K562 treated with DMSO at 1 percent for 24 hours (cell line): Measurements from ENCODE around the gene CCT3. TPM values are rescaled to one million over a fixed set of nuclear protein-coding genes. Genes with fewer than 3 reads are reported as not detected.

Source experiments
- total RNA-seq: library from RNA; unstranded; fragments of 300-600 nt; gene quantifications from 2 replicates; pipeline ENCODE4 v1.2.3, GENCODE V29; 2022; ENCODE audit warnings: low read depth; ENCODE audit not compliant: insufficient read depth

The CCT3 gene
- 299 and 322 TPM in 2 replicates for total RNA-seq

DNA sequence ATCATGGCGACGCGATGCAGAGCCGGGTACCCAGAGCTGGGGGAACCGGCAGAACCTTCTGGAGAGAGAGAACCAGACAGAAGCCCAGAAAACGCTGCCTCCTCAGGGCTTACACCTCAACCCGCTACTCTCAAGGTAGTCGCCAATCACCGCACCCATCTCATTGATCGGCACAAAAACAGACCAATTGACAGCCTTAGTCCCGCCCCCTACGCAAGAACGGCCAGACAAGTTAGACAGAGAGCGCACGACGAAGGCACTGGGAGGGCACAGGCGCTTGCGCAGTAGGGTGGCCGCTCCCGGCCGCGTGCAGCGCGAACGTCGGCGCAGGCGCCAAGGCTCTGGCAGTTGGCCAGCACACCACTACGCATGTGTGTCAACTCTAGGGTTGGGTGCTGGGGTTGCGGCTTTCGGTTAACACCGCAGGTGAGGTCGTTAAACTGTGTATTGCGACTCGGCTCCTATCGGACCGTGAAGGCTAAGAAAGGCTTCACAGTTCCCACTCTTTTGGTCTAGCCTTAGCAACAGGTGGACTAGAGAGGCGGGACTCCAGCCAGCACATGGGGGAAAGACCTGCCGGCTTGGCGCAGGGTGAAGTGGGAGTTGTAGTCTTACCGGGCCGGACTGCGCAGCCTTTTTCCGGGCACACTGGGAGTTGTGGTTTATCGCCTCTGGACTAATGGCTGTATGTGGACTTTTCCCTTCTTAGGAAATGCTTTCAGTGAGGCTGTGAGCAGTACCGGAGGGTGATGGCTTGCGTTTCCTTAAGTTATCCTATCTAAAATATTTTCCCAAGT lies at the start of gene CCT3, which contains the start of gene TSACC:
Gene CCT3 (minus strand): TSS at position 113 of the 797 bp plus-strand sequence. CDS start 108 bp downstream, at position 5.
Gene TSACC (plus strand): TSS at position 347 of the 797 bp plus-strand sequence. CDS start 1,232 bp downstream, outside the sequence.

DNA sequence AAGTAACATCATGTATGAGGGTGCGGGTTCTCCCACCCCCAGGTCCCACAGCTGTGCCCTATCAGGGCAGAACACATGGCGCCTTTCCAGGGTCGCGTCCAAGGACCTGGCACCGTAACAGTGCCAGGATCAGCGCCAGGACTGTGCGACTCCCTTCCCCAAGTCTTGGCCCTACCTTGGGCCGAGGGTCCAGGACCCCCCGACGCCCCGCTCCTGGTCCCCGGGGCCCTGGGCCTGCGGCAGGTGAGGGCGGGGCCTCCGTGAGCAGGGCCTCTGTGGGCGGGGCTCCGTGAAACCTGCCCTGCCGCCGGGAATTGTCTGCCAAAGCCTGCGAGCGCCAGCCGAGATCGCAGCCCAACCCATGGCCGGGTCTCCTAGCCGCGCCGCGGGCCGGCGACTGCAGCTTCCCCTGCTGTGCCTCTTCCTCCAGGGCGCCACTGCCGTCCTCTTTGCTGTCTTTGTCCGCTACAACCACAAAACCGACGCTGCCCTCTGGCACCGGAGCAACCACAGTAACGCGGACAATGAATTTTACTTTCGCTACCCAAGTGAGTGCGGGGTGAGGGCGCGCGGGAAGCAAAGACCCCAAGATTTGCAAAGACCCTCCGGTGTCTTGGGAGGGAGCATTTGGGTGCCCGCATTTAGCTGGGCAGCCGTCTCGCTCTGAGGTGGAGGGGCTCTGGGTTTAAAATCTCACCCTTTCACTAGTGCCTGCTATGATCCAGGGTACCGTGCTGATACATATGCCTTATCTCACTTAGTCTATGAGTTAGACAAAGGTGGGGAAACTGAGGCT lies 31.0 kb upstream of the CCT3 start, which contains the start of gene RHBG:
Gene RHBG (plus strand): TSS at position 323 of the 796 bp plus-strand sequence. CDS start 39 bp downstream, at position 362.

DNA sequence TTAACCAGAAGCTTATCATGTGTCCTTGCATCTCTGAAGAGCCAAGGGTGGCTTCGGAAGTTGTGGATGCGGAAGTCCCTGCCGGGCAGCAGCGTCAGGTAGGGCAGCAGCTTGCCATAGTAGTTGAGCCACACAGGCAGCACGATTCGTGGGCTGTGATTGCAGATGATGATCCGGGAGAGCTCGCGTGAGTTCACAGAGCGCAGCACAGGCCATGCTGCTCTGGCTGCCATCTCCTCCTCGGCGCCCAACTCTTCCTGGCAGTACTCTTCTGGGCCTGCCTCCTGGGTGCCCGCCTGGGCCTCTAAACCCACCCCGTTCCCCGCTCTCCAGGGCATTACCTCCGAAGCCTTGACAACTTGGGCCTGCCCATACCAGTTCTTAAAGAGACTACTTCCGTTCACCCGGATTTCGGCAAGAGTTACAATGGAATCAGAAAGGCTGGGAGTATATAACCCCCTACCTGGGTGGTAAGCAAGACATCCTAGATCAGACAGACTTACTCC lies 39.2 kb downstream of the CCT3 start, which contains the start of gene VHLL:
Gene VHLL (minus strand): TSS at position 456 of the 506 bp plus-strand sequence. CDS start 118 bp downstream, at position 338.

DNA sequence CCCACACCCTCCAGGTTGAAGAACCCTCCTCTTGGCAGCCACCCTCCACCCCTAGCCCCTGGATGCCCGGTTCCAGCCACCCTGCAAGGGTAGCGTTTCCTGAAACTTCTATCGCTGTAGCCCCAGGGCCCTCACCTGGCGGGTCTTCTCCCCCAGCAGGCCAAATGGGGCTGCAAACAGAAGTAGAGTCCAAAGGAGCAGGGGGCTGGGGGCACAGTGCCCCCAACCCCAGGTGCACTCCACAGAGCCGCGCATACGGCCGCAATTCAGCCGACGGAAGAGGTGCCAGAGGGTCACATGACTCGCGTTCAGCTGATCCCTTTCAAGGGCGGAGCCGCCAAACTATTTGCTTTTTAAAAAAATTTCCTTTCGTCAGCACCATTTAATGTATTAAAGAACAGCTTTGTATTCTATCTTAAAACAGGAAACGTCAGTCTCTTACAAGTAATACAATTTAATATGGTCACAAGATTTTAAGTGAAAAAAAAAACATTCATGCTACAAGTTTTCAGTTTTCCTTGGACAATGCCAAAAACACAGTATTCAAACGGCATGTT lies 42.6 kb downstream of the CCT3 start, which contains the start of gene GLMP:
Gene GLMP (minus strand): TSS at position 289 of the 557 bp plus-strand sequence. CDS start 34 bp downstream, at position 255.

DNA sequence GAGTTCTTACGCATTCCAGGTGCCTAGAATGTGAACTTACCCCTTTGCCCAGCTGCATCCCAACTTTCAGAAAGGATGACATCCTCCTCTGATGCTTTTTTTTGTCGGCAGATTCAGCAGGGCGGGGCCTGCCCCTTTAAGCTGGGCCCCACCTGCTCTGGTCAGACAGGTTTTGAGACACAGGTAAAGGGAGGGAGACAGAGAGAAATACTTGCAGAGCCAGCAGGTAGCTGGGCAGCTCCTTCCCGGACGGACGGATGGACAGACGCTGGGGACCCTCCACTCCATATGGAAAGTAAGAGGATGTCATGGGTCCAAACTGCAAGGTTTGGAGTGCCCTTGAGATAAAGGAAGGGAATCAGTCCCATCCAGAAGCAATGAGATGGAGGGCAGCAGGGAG lies 54.0 kb downstream of the CCT3 start, which contains the start of gene TMEM79:
Gene TMEM79 (plus strand): TSS at position 214 of the 400 bp plus-strand sequence. CDS start 902 bp downstream, outside the sequence.

DNA sequence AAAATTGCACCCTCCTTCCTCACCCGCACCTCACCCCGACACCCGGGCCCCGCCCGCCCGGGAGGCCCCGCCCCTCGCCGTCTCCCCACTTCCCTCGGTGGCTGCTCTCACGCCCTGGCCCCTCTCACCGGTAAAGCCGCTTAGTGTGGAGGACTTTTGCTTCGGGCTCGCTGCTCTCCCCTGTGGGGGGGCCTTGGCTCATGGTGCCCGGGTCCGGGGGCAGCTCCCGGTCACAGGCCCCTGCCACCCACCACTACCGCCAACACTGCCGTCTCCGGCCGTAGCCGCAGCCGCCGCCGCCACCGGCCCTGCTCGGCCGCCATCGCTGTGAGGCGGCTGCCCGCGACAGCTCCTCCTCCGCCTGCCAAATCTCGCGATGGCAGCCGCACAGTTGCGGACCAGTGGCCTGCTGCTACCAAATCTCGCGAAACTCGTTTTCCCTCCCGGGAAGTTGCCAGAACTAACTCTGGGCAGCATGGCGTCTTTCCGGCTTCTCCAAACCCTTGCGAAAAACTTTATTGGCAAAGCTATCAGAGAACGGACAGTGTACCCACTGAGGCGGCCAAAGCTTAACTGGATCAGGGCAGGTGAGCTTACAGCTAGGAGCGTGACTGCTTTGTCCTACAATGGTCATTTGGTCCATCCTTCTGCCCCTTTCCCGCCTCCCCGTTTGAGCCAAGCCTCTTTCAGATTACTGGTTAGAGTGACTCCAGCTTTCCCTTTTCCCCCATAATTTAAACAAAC lies 55.4 kb downstream of the CCT3 start, which contains the start of gene SMG5:
Gene SMG5 (minus strand): TSS at position 347 of the 744 bp plus-strand sequence. CDS start 145 bp downstream, at position 202.

Other genes starting within 250 kb of the CCT3 start
- 358 and 396 TPM in 2 replicates for gene LMNA, start 223.6 kb downstream of the CCT3 start, total RNA-seq
- gene SEMA4A, start 184.7 kb downstream of the CCT3 start, total RNA-seq: 0.74 and 0.78 TPM in 2 replicates
- gene SLC25A44, start 144.2 kb downstream of the CCT3 start, total RNA-seq: 13.2 and 26.6 TPM in 2 replicates
- 103 and 109 TPM in 2 replicates for gene PMF1, start 125.3 kb downstream of the CCT3 start, total RNA-seq
- 1.1 TPM in 1 of 2 replicates, not detected in the other for gene BGLAP, start 96.1 kb downstream of the CCT3 start, total RNA-seq
- 3.2 and 4.4 TPM in 2 replicates for gene PAQR6, start 90.2 kb downstream of the CCT3 start, total RNA-seq
- gene SMG5, start 55.5 kb downstream of the CCT3 start, total RNA-seq: 63.6 and 66.7 TPM in 2 replicates
- gene TMEM79, start 54.0 kb downstream of the CCT3 start, total RNA-seq: 6.7 and 8.4 TPM in 2 replicates
- 33.6 and 40.0 TPM in 2 replicates for gene GLMP, start 42.6 kb downstream of the CCT3 start, total RNA-seq
- not detected in 2 replicates for gene VHLL, start 39.0 kb downstream of the CCT3 start, total RNA-seq
- 2.1 TPM in 1 of 2 replicates, not detected in the other for gene TSACC, start 234 bp upstream of the CCT3 start, total RNA-seq
- gene RHBG, start 30.9 kb upstream of the CCT3 start, total RNA-seq: not detected in 2 replicates
- 12.9 and 13.0 TPM in 2 replicates for gene MEF2D, start 162.5 kb upstream of the CCT3 start, total RNA-seq
- gene IQGAP3, start 234.3 kb upstream of the CCT3 start, total RNA-seq: 25.8 and 26.3 TPM in 2 replicates
- not detected in 2 replicates for gene TTC24, start 241.4 kb upstream of the CCT3 start, total RNA-seq